Hepatocyte (in vitro differentiated cells): ENCODE results near the gene CCNDBP1.

Experiments used
- CTCF ChIP-seq: fragments of 200-600 bp; sonication (generic); IDR thresholded peaks from 2 replicates; pipeline ENCODE4 v1.5.1; 2016; ENCODE audit warnings: antibody characterized with exemption, mild to moderate bottlenecking; ENCODE audit not compliant: poor library complexity
- EZH2 ChIP-seq: fragments of 200-600 bp; sonication (generic); IDR thresholded peaks from 2 replicates; pipeline ENCODE4 v1.6.1; 2016; ENCODE audit warnings: antibody characterized with exemption, mild to moderate bottlenecking, borderline replicate concordance
- EZH2phosphoT487 ChIP-seq: fragments of 200-600 bp; sonication (generic); IDR thresholded peaks from one replicate; pipeline ENCODE4 v1.6.1; 2018; ENCODE audit warnings: antibody characterized with exemption, mild to moderate bottlenecking, low read depth, moderate library complexity; ENCODE audit not compliant: unreplicated experiment, severe bottlenecking

DNA sequence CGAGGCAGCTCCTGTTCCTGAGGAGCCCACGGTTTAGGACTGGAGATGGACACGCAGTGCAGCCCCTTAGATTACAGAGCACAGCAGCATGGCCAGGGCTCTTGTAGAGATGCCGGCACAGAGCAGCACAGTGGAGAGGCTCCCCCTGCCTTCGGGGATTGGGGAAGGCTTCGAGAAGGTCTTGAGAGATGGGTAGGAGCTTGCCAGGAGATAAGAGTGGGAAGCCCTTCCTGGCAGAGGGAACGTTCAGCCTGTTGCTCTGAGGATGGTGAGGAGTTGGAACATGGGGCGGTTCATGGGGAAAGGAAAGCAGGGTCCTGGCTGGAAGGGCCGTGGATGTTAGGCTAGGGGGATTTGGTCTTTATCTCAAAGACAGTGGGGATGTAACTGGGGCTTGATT, 25.6 kb downstream of the CCNDBP1 start:
- TF ChIP-seq EZH2, result no peak
- no peak for TF ChIP-seq CTCF
- TF ChIP-seq EZH2phosphoT487, result no peak
